GM06990 (cell line): Measurements from ENCODE around the gene BCAR3.

ENCODE experiments used
- DNase-seq: peaks from one replicate; pipeline ENCODE4 v3.0.0-alpha.2; 2011; ENCODE audit not compliant: insufficient read length; ENCODE audit errors: extremely low read depth
- H3K27me3 ChIP-seq: replicated peaks from 2 replicates; pipeline ENCODE4 v1.6.0; 2011; ENCODE audit warnings: low read length; ENCODE audit not compliant: control insufficient read depth, insufficient read depth
- H3K36me3 ChIP-seq: 2 replicates; pipeline ENCODE4 v1.5.1; 2011; ENCODE audit warnings: low read length; ENCODE audit not compliant: control insufficient read depth, insufficient read depth
- H3K4me3 ChIP-seq: replicated peaks from 2 replicates; pipeline ENCODE4 v1.5.1; 2011; ENCODE audit warnings: low read depth, mild to moderate bottlenecking, control low read depth, low read length
- TF ChIP-seq, protein P1 (sequence below): IDR thresholded peaks from 2 replicates; pipeline ENCODE4 v1.5.1; 2011; ENCODE audit warnings: low read length, control low read depth, mild to moderate bottlenecking, inconsistent platforms; ENCODE audit not compliant: insufficient read depth, poor library complexity, severe bottlenecking

BCAR3 gene

DNA sequence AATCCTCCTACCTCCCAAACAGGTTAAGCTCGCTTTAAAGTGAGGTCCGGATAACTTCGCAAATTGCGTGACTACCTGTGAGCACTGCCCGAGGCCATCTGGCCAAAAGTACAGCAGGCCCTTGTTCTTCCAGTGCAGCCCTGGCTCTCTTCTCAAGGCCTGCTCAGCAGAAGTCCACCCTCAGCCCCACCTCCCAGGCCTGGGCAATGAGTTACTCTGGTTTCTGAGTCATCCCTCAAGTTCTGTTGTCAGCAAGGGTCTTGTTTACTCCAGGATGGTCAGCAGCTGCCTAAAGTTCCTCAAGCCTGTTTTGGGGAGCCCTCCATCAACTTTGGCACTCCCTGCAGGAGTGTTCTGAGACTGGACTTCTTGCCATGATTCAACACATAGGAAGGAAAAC lies 101.7 kb downstream of the BCAR3 start:
- TF ChIP-seq, protein P1, sequence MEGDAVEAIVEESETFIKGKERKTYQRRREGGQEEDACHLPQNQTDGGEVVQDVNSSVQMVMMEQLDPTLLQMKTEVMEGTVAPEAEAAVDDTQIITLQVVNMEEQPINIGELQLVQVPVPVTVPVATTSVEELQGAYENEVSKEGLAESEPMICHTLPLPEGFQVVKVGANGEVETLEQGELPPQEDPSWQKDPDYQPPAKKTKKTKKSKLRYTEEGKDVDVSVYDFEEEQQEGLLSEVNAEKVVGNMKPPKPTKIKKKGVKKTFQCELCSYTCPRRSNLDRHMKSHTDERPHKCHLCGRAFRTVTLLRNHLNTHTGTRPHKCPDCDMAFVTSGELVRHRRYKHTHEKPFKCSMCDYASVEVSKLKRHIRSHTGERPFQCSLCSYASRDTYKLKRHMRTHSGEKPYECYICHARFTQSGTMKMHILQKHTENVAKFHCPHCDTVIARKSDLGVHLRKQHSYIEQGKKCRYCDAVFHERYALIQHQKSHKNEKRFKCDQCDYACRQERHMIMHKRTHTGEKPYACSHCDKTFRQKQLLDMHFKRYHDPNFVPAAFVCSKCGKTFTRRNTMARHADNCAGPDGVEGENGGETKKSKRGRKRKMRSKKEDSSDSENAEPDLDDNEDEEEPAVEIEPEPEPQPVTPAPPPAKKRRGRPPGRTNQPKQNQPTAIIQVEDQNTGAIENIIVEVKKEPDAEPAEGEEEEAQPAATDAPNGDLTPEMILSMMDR = no peak
- H3K36me3 ChIP-seq = peaks cover 6% of the 10 kb centered on the region
- DNase-seq = no peak

DNA sequence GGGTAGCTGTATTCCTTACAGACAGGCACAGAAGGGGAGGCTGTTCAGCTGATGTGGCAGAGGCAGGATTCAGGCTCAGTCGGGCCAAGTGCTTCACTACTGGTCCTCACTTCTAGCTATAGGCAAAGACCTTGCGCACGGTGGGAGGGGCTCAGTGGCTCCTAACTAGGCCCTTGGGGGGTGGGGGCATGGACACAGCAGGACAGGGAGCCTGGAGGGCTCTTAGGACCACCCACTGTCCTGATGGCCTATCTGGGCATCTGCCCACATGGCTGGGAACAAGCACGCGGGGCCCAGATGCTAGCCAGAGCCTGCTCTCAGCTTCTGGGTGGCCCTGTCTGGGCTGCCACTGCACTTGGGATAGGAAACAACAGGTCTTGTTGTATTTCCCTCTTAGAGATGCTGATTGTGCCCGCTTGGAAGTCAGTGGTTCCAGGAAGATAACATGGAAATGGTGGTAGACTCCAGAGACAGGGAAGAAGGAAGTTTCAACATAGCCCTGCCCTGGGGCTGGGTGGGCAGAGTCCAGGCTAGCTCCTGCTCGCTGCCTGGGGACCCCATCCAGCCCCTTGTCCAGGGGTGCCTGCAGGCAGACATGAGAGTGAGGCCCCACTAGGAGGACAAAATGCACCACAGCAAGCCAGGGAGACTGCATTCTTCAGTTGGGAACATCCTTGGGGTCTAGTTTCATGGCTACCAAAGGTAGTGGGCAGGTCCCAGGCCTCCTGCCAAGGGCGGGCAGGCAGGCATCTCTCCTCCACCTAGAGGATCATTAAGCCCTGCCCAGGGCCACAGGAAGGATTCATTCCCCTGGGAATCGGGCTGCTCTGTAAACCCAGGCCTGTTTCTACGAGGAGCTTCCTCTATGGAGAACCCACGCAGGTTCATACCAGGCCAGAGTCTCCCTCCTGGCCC lies 102.5 kb downstream of the BCAR3 start:
- H3K4me3 ChIP-seq = no peak overlapping the region
- H3K36me3 ChIP-seq = peaks cover 6% of the 10 kb centered on the region
- no peak for DNase-seq
- TF ChIP-seq, protein P1 = no peak
- H3K27me3 ChIP-seq = no peaks in the 10 kb centered on the region

More for the DNA sequence above, 101.7 kb downstream of the BCAR3 start:
- no peak overlapping the region for H3K4me3 ChIP-seq
- H3K27me3 ChIP-seq = no peaks in the 10 kb centered on the region

DNA sequence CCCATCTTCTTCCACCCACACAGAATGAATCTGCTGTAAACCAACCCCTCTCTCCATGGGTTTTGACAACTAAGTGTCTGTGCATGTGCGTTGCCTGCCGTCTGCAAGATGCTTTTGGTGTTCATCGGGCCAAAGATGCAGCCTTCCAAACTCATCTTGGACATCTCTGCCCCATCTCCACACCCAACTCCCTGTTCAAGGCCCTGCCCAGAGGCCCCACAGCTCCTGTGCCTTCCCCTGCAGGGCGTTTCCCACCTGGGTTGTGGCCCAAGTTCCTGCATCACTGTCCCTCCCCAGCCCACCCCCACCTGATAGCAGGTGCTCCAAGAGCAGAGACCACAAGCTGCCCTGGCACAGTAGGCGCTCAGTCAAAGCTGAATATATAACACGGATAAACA lies 103.2 kb downstream of the BCAR3 start:
- Histone ChIP-seq H3K27me3 (no peaks in the 10 kb centered on the region), H3K4me3 (no peak overlapping the region), H3K36me3 (peaks cover 3% of the 10 kb centered on the region)
- TF ChIP-seq, protein P1 = no peak
- no peak for DNase-seq

DNA sequence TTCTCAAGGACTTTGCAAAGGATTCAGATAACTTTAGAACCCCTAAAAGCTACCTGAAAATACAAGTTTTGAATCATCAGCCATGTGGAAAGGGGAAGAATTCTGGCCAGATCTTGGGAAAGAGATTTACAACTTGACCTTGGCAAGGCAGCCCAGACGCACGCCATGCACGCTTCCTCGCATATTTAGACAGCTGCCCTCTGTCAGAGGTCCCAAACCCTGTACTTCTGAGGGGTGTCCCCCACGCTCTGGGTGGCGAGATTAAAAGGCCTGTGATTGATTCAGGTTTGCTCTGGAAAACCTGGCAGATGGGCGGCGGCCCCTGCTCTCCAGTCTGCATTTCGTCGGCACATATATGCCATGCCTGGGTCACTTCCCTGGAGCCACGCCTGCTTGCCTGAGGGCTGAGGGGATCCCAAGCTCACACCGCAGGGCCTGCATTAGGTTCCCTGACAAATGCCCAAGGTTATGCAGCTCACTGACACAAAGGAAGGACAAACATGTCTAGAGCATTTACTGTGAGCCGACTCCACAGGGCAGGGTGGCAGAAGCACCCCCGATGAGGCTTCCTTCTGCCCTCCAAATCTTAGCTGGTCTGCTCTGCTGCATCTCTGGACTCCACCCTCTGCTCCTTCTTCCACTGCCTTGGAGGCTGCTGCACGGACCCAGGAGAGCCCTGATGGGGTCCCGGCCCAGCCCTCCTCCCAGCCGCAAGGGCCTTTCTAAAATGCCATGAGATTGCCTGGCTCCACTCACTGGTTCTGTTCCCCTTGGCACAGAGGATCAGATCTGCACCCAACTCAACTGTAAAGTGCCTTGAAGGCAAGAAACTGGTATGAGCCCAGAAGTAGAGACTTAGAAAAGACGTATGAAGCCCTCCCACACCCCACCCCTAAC lies 103.9 kb downstream of the BCAR3 start:
- H3K36me3 ChIP-seq = peaks cover 2% of the 10 kb centered on the region
- TF ChIP-seq, protein P1 = no peak
- DNase-seq = no peak
- H3K27me3 ChIP-seq = no peaks in the 10 kb centered on the region
- no peak overlapping the region for H3K4me3 ChIP-seq

DNA sequence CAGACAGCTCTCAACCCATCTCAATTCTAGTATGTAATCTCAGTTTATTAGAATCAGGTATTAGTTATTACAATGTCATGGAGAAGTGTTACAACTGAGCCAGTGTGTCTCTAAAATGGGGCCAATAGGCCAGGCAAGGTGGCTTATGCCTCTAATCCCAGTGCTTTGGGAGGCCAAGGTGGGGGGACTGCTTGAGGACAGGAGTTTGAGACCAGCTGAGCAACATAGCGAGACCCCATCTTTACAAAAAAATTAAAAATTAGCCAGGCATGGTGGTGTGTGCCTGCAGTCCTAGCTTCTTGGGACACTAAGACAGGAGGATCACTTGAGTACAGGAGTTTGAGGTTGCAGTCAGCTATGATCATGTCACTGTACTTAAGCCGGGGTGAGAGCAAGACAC lies 104.9 kb downstream of the BCAR3 start:
- no peak overlapping the region for H3K4me3 ChIP-seq
- TF ChIP-seq, protein P1 = no peak
- no peaks in the 10 kb centered on the region; the same call in 1 of the 2 replicates for H3K36me3 ChIP-seq

More for the DNA sequence above, 104.9 kb downstream of the BCAR3 start:
- no peak for DNase-seq
- no peaks in the 10 kb centered on the region for H3K27me3 ChIP-seq
